ENCODE results near the gene GON7.

The GON7 gene

DNA sequence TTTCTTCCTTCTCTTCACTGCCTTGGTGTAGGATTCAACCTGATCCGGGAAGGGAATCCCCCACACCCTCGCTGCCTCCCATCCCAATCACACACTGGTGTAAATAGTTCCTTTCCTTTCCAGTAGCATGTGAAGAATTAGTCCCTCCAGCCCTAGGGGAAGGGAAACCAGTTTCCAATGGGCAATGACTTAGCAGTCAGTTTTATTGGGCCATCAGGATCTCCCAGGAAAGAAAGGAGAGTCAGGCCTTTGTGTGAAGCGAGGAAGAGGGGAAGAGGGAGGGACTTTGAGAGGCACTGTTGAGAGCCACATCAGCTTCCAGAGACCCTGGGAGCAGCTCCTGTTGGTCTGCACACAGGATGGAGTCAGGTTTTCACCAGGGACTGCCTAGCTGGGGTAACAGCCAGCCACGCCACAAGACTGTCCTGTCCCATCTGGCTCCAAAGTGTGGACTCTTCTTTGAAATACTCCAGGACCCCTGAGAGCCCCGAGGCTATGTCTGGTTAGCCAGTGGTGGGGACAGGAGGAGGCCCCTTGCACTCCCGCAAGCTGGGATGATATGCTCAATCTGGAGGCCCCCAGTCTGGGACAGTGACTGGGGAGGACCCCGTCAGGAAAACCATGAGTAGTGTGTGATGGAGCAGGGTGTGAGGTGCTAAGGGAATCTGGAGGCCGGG is 50.0 kb downstream of the GON7 start:
- DNase-seq = no peak

DNA sequence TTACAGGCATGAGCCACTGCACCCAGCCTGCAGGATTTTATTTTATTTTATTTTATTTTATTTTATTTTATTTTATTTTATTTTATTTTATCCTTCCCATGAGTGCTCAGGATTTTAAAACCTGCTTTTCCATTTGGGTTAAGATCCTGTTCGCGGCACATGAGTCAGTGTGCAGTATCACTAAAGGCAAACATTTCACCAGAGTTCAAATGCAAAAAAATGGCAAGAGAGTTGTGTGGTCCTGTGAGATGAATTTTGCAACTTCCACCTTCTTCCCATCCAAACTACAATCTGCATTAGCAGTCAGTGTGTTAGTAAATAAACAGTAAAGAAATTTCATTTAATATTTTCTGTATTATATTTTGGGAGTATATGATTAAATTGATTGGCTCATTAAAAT is 51.2 kb downstream of the GON7 start:
- no peak for DNase-seq

DNA sequence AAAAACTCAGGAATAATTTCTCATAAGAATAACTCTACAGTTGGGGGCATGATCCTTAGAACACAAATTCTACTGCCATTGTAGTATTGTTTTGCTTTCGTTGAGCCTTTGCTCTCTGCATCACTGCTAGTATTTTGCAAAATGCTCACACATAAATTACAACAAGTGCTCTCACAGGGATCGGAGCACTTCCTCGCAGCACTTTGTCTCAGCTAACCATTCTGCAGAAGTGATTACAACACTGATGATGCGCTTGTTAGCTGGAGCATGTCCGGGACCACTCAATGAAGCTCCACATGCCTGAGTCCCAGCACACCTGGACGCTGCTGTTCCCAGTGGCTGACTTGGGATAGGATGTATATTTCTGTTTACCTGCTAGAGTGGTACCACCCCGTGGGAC is 53.7 kb downstream of the GON7 start:
- DNase-seq = no peak
